HL-60/S4 treated with retinoic acid at 250 ng/mL for 4 days and 3 days (cell line): ENCODE data around the gene MEGF10.

ENCODE experiments used
- in situ Hi-C: fragments of 300-500 bp; cut with MboI; formaldehyde crosslinking; loops from 2 replicates; pipeline ENCODE4 v1.7.0; 2022; ENCODE audit warnings: low sequenced_read_pairs

Gene MEGF10

GRCh38 chr5:127506616-127507015 lies 216.0 kb downstream of the MEGF10 start:
- in situ Hi-C loops, result no loop called here

- in situ Hi-C loops, result no loop called here
These were observed 218.2 kb downstream of the MEGF10 start for GRCh38 chr5:127508644-127509373.
